Dedifferentiated amniotic fluid mesenchymal stem cell (primary cell): Measurements from ENCODE around the gene CCNC.

Experiments
- DNase-seq: peaks from one replicate; pipeline ENCODE4 v3.0.0-alpha.2; 2016; ENCODE audit errors: extremely low spot score

Gene CCNC

DNA sequence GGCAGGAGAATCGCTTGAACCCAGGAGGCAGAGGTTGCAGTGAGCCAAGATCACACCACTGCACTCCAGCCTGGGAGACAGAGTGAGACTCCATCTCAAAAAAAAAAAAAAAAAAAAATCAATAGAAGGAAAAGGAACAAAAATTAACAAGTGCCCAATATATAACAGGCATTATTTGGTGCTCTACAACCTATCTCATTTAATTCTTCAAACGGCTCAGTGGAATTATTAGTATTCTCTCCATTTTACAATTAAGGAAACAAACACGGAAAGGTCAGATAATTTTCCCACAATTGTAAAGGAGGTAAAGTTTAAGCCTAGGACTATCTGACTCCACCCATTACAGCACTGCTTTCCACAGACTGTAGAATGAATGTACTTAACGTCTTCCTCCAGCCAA is 19.8 kb downstream of the CCNC start:
- DNase-seq, result no peak

DNA sequence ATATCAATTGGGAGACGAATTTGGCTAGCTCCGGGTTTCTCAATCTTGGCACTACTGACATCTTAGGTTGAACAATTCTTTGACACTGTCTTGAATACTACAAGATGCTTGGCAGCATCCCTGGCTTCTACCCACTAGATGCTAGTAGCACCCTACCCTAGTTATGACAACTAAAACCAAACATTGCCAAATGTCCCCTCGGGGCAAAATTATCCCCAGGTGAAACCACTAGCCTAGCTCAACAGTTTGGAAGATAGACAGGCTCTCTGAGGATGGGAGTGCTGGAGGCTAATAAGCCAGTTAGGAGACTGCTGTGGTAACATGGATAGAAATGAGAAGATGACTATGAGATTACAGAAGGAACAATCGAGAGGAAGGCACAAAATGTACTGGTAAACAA is 20.9 kb downstream of the CCNC start:
- DNase-seq, result no peak

DNA sequence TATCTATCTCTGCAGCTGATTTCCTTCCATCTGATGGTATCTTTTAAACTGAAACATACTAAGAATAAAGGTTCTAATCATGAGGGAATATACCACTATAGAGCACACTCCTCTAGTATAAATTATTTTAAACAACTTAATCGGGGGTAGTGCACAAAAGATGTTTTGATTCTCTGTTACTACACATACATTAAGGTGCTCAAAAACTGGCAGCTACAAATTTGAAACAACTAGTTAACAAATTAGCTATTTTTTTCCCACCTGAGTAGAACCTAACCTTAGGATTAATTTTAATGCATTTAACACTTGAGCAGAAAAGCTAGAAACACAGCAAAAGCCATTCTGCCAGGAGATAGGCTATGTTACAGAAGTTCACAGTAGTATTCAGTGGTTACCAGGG is 23.0 kb downstream of the CCNC start:
- DNase-seq, result no peak

DNA sequence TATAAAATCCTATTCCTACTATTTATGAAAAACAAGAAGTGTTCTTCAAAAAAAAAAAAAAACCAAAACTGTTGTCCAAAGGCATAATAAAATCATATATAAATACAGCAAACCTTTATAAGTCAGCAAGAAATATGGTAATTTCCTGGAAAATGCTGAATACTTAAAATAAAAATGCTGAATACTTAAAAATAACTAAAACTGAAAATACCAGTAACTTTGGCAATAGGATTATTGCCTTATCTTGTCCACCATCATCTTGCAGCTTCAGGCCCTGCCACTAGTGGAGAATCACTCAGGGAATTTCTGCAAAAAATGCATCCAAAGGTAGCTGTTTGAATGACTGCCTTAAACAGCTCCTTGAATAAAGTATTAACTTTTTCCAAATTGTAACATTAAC is 24.5 kb downstream of the CCNC start:
- no peak for DNase-seq

DNA sequence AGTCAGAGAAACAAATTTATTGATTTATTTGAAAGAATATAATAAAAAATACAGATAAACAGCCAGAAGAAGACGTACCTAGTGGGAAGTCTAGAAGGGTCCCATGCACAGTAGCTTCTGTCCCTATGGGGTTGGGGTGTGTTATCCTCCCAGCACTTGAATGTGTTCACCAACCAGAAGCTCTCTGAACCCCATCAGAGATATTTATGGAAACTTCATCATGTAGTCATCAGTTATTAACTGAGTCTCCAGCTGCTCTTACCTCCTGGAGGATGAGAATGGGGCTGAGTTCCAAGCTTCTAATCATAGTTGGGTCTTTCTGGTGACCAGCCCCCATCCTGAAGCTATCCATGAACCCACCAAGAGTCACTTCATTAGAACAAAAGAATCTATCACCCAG is 37.8 kb downstream of the CCNC start:
- DNase-seq, result no peak

DNA sequence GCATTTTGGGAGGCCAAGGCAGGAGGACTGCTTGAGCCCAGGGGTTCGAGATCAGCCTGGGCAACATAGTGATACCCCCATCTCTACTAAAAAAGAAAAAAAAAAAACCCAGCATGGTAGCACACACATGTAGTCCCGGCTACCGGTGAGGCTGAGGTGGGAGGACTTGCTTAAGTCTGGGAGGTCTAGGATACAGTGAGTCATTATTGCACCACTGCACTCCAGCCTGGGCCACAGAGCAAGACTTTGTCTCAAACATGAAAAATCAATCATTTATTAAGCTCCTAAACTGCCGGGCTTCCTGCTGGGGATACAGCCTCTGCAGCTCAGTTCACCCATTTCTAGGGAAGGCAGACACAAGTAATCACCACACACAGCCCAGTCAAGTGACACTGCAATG is 45.9 kb downstream of the CCNC start:
- DNase-seq, result no peak

DNA sequence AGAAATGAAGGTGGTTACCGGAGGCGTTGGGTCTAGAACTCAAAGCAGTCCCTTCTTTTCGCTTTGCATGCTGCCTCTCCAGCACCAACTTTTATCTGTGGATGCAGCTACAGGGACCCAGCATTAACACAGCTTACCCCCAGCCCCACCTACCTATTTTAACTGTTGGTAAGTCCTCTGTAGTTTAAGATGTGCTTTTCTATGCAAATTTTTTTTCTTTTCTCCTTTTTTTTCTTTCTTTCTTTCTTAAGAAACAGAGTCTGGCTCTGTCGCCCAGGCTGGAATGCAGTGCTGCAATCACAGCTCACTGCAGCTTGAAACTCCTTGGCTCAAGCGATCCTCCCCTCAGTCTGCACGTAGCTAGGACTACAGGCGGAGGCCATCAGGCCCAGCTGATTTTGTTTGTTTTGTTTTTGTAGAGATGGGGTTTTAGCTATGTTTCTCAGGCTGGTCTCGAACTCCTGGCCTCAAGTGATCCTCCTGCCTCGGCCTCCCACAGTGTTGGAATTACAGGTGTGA is 46.8 kb downstream of the CCNC start:
- DNase-seq, result peak; percentile 43

DNA sequence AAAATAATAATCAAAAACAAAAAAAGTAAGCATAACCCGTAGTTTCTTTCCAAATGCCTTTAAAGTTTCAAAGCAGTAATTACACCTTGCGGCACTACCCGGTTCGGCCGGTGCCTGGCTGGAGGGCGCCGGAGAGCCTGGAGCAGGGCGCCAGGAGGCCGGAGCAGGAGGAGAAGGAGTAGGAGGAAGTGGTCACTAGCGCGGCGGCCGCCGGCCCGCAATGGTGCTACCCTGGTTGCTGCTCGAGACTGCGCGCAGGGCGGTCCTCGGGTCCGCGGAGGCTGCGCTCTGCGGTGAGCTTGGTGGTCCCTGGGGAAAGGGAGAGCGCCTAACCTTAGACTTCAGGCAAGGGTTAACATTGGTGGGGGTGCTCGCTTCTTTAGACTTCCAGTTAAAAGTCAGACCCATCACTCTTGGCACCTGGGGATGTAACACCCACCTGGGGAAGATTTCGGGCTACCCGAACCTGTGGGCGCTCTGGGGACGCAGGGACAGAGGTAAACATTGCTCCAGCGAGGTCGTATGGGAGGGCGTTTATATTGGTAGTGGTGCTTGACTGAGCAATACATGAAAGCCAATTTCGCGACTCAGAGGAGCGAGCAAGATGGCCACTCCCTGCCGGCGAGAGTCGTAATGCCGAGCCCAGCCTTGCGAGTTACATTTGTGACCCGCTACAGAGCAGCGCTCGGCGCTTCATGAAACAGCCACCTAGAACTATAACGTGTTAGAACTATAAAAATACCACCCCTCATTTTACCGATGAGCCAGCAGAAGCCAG is 47.4 kb downstream of the CCNC start:
- DNase-seq, result peak; percentile 89

DNA sequence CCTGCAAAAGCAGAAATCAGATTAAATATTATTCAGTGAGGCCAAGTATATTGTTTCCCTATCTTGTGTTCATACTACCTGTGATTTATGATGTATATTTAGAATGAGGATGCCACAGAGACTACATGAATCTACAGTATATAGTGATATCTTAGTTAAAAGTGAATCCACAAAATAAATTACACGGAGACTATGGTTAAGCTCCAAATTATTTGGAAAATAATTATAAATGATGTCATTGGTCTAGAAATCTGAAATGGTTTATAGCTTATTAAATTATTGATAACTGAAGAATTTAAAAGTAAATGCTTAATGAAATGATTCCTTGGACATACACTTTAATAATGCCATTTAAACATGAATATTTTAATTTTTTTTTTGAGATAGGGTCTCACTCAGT is 49.0 kb downstream of the CCNC start:
- no peak for DNase-seq

DNA sequence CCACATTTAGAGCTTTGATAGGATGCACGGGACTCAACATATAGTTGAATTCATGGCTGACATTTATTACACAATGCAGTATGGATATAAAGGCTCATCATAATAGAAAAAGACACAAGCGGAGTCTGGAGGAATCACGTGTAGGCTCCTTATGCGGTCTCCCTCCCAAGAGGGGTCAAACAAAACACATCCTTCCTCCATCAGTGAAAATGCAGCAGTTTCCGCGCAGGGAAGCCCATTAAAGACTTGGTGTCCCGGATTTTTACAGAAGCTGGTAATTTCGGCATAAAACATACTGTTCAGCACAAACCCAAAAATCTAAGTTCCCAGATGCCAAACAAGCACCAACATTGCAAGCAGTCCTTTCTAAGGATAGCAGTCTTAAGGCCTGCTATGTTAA is 54.4 kb downstream of the CCNC start:
- no peak for DNase-seq

DNA sequence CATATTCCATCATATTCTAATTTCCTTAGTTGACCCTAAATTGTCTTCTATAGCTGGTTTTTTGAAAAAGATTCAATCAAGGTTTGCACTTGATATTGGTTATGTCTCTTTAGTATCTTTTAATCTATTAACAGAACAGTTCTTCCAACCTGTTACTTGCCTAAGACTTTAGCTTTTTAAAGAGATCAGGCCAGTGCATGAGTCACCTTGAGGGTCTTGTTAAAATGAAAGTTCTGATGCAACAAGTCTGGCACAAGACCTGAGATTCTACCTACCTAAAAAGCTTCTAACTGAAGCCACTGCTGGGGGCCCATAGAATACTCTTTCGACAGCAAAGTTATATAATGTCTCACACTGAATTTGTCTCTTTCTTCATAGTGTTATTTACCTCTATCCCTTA is 56.4 kb downstream of the CCNC start:
- DNase-seq, result no peak

DNA sequence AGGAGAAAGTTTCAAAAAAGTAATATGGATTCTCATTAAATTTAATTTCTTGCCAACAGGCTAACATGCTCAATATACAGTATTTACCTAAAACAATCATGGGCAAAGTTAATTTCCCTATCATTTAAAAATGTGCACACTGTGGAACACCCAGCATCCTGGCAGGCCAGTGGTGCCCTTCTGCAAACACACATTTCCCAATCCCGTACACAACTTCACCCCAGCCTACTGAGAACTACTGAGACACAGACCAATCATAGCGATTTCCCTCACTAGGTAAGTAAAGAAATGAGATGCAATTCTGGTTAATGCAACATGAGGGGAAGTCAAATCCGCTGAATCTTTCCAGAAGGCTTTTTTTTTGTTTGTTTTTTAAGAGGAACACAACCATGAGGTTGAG is 60.8 kb downstream of the CCNC start:
- DNase-seq, result no peak

DNA sequence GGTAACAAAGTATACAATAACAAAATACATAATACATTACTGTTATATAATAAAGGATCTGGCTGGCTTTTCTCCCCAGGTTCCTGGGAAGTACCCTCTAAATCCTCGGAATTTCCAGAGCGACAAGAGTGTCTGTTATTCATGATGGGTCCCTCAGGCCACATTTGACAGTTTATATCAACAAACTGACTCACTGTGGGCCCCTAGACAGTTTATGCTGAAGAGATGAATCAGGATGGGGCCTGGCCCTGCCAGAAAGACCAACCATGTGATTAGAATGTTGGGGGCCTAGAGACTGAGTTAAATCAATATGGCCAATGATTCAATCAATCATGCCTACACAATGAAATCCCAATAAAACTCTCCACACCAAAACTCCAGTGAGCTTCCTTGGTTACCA is 66.7 kb downstream of the CCNC start:
- no peak for DNase-seq

DNA sequence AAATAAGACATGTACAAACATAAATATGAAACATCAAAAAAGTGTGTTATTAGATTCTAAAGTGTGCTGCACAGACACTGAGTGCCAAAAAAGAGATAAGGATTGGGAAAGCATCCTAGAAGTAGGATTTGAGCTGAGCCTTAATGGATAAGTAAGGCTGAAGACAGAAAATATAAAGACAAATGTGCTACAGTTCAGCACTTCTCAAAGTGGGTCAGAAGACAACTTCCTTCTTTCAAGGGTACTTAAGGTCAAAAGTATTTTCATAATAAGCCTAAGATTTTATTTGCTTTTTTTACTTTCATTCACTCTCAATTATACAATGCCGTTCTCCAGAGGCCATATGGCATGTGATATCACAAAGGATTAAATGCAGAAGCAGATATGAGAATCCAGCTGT is 70.0 kb downstream of the CCNC start:
- DNase-seq, result no peak

DNA sequence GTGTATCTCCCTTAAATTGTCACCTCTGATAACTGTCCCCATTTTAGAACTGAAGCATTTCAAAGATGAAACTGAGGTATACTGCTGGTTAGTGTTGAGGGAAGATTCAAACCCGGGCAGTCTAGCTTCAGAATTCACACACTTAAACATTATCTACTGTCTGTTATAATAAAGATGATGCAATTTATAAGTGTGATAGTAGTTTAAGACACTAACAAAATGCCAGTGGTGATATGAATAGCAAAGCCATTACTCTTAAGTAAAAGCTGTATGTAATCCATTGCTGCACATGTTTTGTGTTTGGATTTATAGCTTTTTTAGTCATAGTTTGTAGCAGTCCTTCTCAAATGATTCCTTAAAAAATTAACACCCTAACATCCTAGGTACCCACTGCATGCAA is 73.0 kb downstream of the CCNC start:
- DNase-seq, result no peak
